BLaER1 treated with 17β-estradiol and CSF1 and Interleukin-3, amounts not matched to agents 10 nM and 100 nM (cell line): Measurements from ENCODE around the gene GNS.

Source experiments
- H3K27ac ChIP-seq, 11 experiments: shearing (Covaris generic); formaldehyde crosslinking; 2 replicates each; pipeline ENCODE4 v1.8.1; 2022
- H3K27me3 ChIP-seq, 11 experiments: shearing (Covaris generic); formaldehyde crosslinking; 2 replicates each; pipeline ENCODE4 v1.8.1; 2022
- H3K36me3 ChIP-seq, 11 experiments: shearing (Covaris generic); formaldehyde crosslinking; 2 replicates each; pipeline ENCODE4 v1.8.1; 2022
- H3K4me1 ChIP-seq, 10 experiments: shearing (Covaris generic); formaldehyde crosslinking; 2 replicates each; pipeline ENCODE4 v1.8.1; 2022
- H3K4me2 ChIP-seq, 11 experiments: shearing (Covaris generic); formaldehyde crosslinking; 2 replicates each; pipeline ENCODE4 v1.8.1; 2022
- H3K4me3 ChIP-seq, 10 experiments: shearing (Covaris generic); formaldehyde crosslinking; 2 replicates each; pipeline ENCODE4 v1.8.1; 2022
- H3K9ac ChIP-seq, 11 experiments: shearing (Covaris generic); formaldehyde crosslinking; 2 replicates each; pipeline ENCODE4 v1.8.1; 2022
- H3K9me3 ChIP-seq, 11 experiments: shearing (Covaris generic); formaldehyde crosslinking; replicated peaks in 1 of 11; 2 replicates each; pipeline ENCODE4 v1.8.1; 2022
- H4K20me1 ChIP-seq, 11 experiments: shearing (Covaris generic); formaldehyde crosslinking; 2 replicates each; pipeline ENCODE4 v1.8.1; 2022
- Cebpa-rat ChIP-seq, 11 experiments: shearing (Covaris generic); IDR thresholded peaks; 2 replicates each; pipeline ENCODE4 v1.8.1; 2022

GNS gene

GRCh38 chr12:64737539-64737938 is 21.7 kb downstream of the GNS start:
- no peak for TF ChIP-seq Cebpa-rat (IDR thresholded peaks at IDR 0.05)
- H3K36me3 ChIP-seq = peaks cover 70 to 99% (median 90%) of the 10 kb centered on the region in 11 experiments

DNA sequence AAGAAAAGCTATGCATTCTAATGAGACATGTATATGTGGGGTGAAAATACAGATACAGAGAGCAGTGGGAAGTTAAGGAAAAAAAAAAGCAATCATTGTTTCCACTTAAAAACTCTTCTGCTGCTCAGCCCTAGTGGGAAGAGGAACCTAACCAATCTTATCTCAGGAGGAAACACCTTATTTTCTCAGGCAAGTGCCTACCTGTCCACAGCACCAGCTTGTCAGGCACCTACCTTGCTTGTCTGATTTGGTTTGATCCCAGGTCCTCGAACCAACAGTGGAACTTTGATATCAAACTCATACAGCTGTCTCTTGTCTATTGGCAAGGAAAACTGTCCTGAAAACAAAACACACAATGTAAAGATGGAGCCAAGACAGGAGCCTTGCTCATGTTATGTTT is 22.4 kb downstream of the GNS start:
- Histone ChIP-seq H3K4me1 (peaks cover 7 to 85% (median 20%) of the 10 kb centered on the region in 10 experiments; a peak in 19 of 20 replicates), H3K9me3 (no peaks in the 10 kb centered on the region), H3K36me3 (peaks cover 62 to 96% (median 86%) of the 10 kb centered on the region in 11 experiments), H4K20me1 (no peaks in the 10 kb centered on the region), H3K27ac (no peak overlapping the region), H3K27me3 (no peaks in the 10 kb centered on the region), H3K4me3 (no peak overlapping the region), H3K9ac (peak overlapping the region in 1 of 11 experiments; percentile 27; a peak in 1 of 22 replicates), H3K4me2 (peak overlapping the region in 2 of 11 experiments; percentile 52 to 62; a peak in 4 of 22 replicates)
- TF ChIP-seq Cebpa-rat (IDR thresholded peaks at IDR 0.05) = no peak

More at GRCh38 chr12:64737539-64737938, 21.7 kb downstream of the GNS start:
- Histone ChIP-seq H3K4me2 (peak overlapping the region in 2 of 11 experiments; percentile 34 to 35; a peak in 3 of 22 replicates), H3K27ac (no peak overlapping the region), H3K9ac (no peak overlapping the region), H3K4me1 (peaks cover 7 to 92% (median 20%) of the 10 kb centered on the region in 10 experiments; a peak in 19 of 20 replicates), H3K9me3 (no peaks in the 10 kb centered on the region), H4K20me1 (no peaks in the 10 kb centered on the region), H3K27me3 (no peaks in the 10 kb centered on the region), H3K4me3 (no peak overlapping the region)

GRCh38 chr12:64735442-64735841 is 23.8 kb downstream of the GNS start:
- H3K27me3 ChIP-seq = no peaks in the 10 kb centered on the region
- no peaks in the 10 kb centered on the region; a peak in 1 of 22 replicates for H4K20me1 ChIP-seq
- H3K36me3 ChIP-seq = peaks cover 56 to 100% (median 77%) of the 10 kb centered on the region in 11 experiments
- H3K9me3 ChIP-seq = no peaks in the 10 kb centered on the region
- no peak overlapping the region for H3K9ac ChIP-seq
- no peak for TF ChIP-seq Cebpa-rat (IDR thresholded peaks at IDR 0.05)
- H3K4me1 ChIP-seq = peaks cover 11 to 83% (median 21%) of the 10 kb centered on the region in 10 experiments; a peak in 19 of 20 replicates
- no peak overlapping the region for H3K4me3 ChIP-seq
- H3K27ac ChIP-seq = peak overlapping the region in 3 of 11 experiments; percentile 0 to 9 (median 2); a peak in 2 of 22 replicates
- H3K4me2 ChIP-seq = peak overlapping the region in 3 of 11 experiments; percentile 0 to 62 (median 52); a peak in 5 of 22 replicates

DNA sequence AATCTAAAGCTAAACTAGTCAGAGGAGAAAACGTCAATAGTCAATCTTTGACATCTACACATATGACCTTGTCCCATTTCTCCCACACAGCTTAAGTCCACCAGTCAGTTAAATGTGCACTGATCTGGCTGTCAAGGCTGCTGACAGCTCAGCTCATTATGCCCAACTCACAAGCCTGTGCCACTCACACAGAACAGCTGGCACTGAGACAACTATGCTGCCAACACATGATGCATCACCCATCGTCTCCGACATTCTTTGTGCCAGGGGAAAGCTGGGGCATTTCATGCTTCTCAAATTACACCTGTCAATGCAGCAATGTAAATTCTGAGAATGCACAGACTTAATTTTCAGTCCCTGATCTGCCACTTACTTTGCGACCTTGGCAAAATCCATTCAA is 25.3 kb downstream of the GNS start:
- peak overlapping the region in 10 of 11 experiments; percentile 8 to 62 (median 34); a peak in 16 of 22 replicates for H3K4me2 ChIP-seq
- no peak overlapping the region for H3K27ac ChIP-seq
- H3K9ac ChIP-seq = no peak overlapping the region
- peaks cover 17 to 80% (median 23%) of the 10 kb centered on the region in 10 experiments; a peak in 19 of 20 replicates for H3K4me1 ChIP-seq
- no peak overlapping the region for H3K4me3 ChIP-seq
- no peaks in the 10 kb centered on the region for H3K27me3 ChIP-seq
- H3K36me3 ChIP-seq = peaks cover 42 to 94% (median 63%) of the 10 kb centered on the region in 11 experiments
- H4K20me1 ChIP-seq = no peaks in the 10 kb centered on the region; a peak in 1 of 22 replicates
- no peak for TF ChIP-seq Cebpa-rat (IDR thresholded peaks at IDR 0.05)
- H3K9me3 ChIP-seq = no peaks in the 10 kb centered on the region

- peaks cover 17 to 58% (median 21%) of the 10 kb centered on the region in 10 experiments; a peak in 19 of 20 replicates for H3K4me1 ChIP-seq
- H3K9me3 ChIP-seq = no peaks in the 10 kb centered on the region
- TF ChIP-seq Cebpa-rat (IDR thresholded peaks at IDR 0.05) = no peak
- no peak overlapping the region for H3K27ac ChIP-seq
- H4K20me1 ChIP-seq = no peaks in the 10 kb centered on the region; a peak in 1 of 22 replicates
- peaks cover 40 to 94% (median 62%) of the 10 kb centered on the region in 11 experiments for H3K36me3 ChIP-seq
- no peak overlapping the region for H3K9ac ChIP-seq
- H3K27me3 ChIP-seq = no peaks in the 10 kb centered on the region
- no peak overlapping the region for H3K4me2 ChIP-seq
- no peak overlapping the region for H3K4me3 ChIP-seq
Measured at GRCh38 chr12:64731683-64732082, 27.5 kb downstream of the GNS start.

- Histone ChIP-seq H3K36me3 (peaks cover 31 to 94% (median 57%) of the 10 kb centered on the region in 11 experiments), H3K27ac (peak overlapping the region in 8 of 11 experiments; percentile 27 to 63 (median 52); a peak in 13 of 22 replicates), H3K4me2 (peak overlapping the region in 10 of 11 experiments; percentile 13 to 71 (median 42); a peak in 16 of 22 replicates)
Measured at GRCh38 chr12:64730588-64730969, 28.6 kb downstream of the GNS start.

DNA sequence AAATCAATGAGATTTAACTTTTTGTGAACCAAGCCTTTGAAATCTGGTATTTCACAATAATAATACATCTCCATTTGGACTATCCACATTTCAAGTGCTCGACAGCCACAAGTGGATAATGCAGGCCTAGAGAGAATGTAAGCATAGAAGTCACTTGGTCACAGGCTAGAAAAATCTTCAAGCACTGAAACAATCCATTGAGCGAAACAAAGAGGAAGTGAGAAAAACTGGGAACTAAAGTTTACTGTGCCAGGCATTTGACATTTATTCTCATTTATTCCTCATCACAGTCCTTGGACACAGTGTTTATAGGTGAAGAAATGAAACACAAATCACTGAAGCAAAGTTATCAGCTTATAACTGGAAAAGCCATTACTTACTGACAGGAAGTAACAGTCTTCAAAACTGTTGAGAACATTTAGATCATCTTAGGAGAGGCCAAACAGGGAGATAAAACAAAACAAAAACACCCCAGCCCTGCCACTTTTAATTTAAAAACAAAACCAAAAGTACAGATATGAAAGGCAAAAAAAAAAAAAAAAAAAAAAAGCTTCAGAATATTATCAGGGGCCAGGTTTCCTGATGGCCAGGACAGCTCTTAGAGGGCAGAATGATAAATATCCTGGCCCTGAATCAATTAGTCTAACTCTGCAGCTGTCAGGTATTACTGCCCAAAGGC is 29.2 kb downstream of the GNS start:
- Histone ChIP-seq H3K4me1 (peaks cover 17 to 42% (median 21%) of the 10 kb centered on the region in 10 experiments; a peak in 19 of 20 replicates), H3K9ac (peak overlapping the region in 5 of 11 experiments; percentile 6 to 41 (median 29); a peak in 4 of 22 replicates), H4K20me1 (peaks cover 0 to 7% (median 0%) of the 10 kb centered on the region in 11 experiments; a peak in 2 of 22 replicates), H3K9me3 (no peaks in the 10 kb centered on the region), H3K4me2 (peak overlapping the region in 10 of 11 experiments; percentile 13 to 71 (median 42); a peak in 16 of 22 replicates), H3K27me3 (no peaks in the 10 kb centered on the region), H3K36me3 (peaks cover 26 to 94% (median 53%) of the 10 kb centered on the region in 11 experiments), H3K4me3 (no peak overlapping the region), H3K27ac (peak overlapping the region in 8 of 11 experiments; percentile 27 to 63 (median 52); a peak in 15 of 22 replicates)
- TF ChIP-seq Cebpa-rat (IDR thresholded peaks at IDR 0.05) = peak in 1 of 11 experiments; percentile 54; a peak in 1 of 22 replicates

More at GRCh38 chr12:64730588-64730969, 28.6 kb downstream of the GNS start:
- peaks cover 17 to 47% (median 21%) of the 10 kb centered on the region in 10 experiments; a peak in 19 of 20 replicates for H3K4me1 ChIP-seq
- H4K20me1 ChIP-seq = peaks cover 0 to 4% (median 0%) of the 10 kb centered on the region in 11 experiments; a peak in 1 of 22 replicates
- no peak for TF ChIP-seq Cebpa-rat (IDR thresholded peaks at IDR 0.05)
- H3K27me3 ChIP-seq = no peaks in the 10 kb centered on the region
- H3K4me3 ChIP-seq = no peak overlapping the region
- peak overlapping the region in 4 of 11 experiments; percentile 6 to 41 (median 20); a peak in 2 of 22 replicates for H3K9ac ChIP-seq
- no peaks in the 10 kb centered on the region for H3K9me3 ChIP-seq

GRCh38 chr12:64724201-64724745 is 34.9 kb downstream of the GNS start:
- no peak overlapping the region for H3K27ac ChIP-seq
- H3K36me3 ChIP-seq = peaks cover 63 to 100% (median 83%) of the 10 kb centered on the region in 11 experiments
- H3K9me3 ChIP-seq = no peaks in the 10 kb centered on the region
- no peak overlapping the region for H3K9ac ChIP-seq
- TF ChIP-seq Cebpa-rat (IDR thresholded peaks at IDR 0.05) = no peak
- H3K4me3 ChIP-seq = no peak overlapping the region
- H3K4me1 ChIP-seq = peaks cover 0 to 6% (median 0%) of the 10 kb centered on the region in 10 experiments; a peak in 4 of 20 replicates
- no peak overlapping the region for H3K4me2 ChIP-seq
- peaks cover 0 to 23% (median 0%) of the 10 kb centered on the region in 11 experiments; a peak in 3 of 22 replicates for H4K20me1 ChIP-seq
- H3K27me3 ChIP-seq = no peaks in the 10 kb centered on the region
